ENCODE measurements around the gene ARHGEF16.

The ARHGEF16 gene

GRCh38 chr1:3521426-3521825 lies 67.0 kb downstream of the ARHGEF16 start:
- DNase-seq, result no peak

- no peak for DNase-seq
These were observed 67.6 kb downstream of the ARHGEF16 start for GRCh38 chr1:3522112-3522511.

GRCh38 chr1:3522564-3523265 lies 68.2 kb downstream of the ARHGEF16 start:
- no peak for DNase-seq

GRCh38 chr1:3523980-3524379 lies 69.5 kb downstream of the ARHGEF16 start:
- no peak for DNase-seq

- DNase-seq, result no peak
These were observed 70.2 kb downstream of the ARHGEF16 start for GRCh38 chr1:3524556-3525203.

- no peak for DNase-seq
These were observed 71.4 kb downstream of the ARHGEF16 start for GRCh38 chr1:3525551-3526482.

- no peak for DNase-seq
These were observed 73.3 kb downstream of the ARHGEF16 start for GRCh38 chr1:3527774-3528173.

GRCh38 chr1:3529099-3529729 lies 74.7 kb downstream of the ARHGEF16 start:
- DNase-seq, result no peak

- peak; percentile 0 for DNase-seq
These were observed 75.8 kb downstream of the ARHGEF16 start for GRCh38 chr1:3530086-3530925.

Data from kidney glomerular epithelial cell (primary cell).